Heart left ventricle (tissue), 16 donors: ENCODE data around the gene CHCHD1. TPM values are rescaled to one million over a fixed set of nuclear protein-coding genes. Genes with fewer than 3 reads are reported as not detected.

Source experiments
- ATAC-seq, 4 donors: fragments of 200-7000 bp; cut with Tn5 transposase; one replicate each; pipeline ENCODE4 v1.9.1; 2020 to 2022; ENCODE audit warnings: moderate library complexity in 4 of 4, mild to moderate bottlenecking in 3 of 4, moderate number of reproducible peaks in 1 of 4
- DNase-seq, 5 donors: peaks; one replicate each; pipeline ENCODE4 v3.0.0-alpha.2; 2020
- H3K27ac ChIP-seq, 12 donors: fragments of 200-600 bp; sonication (generic) in 4 of 12; one replicate each; pipeline versions ENCODE4 v1.5.0 to v1.8.0; 2016 to 2022; ENCODE audit warnings: mild to moderate bottlenecking in 2 of 12
- H3K27me3 ChIP-seq, 9 donors: fragments of 200-600 bp; sonication (generic) in 2 of 9; one replicate each; pipeline versions ENCODE4 v1.5.1 to v1.8.0; 2016 to 2022; ENCODE audit warnings: mild to moderate bottlenecking in 3 of 9
- H3K36me3 ChIP-seq, 9 donors: fragments of 200-600 bp; sonication (generic) in 2 of 9; one replicate each; pipeline versions ENCODE4 v1.5.0 to v1.8.0; 2018 to 2022; ENCODE audit warnings: mild to moderate bottlenecking in 2 of 9
- H3K4me1 ChIP-seq, 12 donors: fragments of 200-600 bp; sonication (generic) in 4 of 12; one replicate each; pipeline versions ENCODE4 v1.5.0 to v1.8.0; 2016 to 2022; ENCODE audit warnings: mild to moderate bottlenecking in 3 of 12
- H3K4me3 ChIP-seq, 12 donors: fragments of 200-600 bp; sonication (generic) in 4 of 12; one replicate each; pipeline versions ENCODE4 v1.5.0 to v1.8.0; 2017 to 2022; ENCODE audit warnings: mild to moderate bottlenecking in 9 of 12, moderate library complexity in 4 of 12
- H3K9me3 ChIP-seq, 12 donors: fragments of 200-600 bp; sonication (generic) in 4 of 12; one replicate each; pipeline versions ENCODE4 v1.5.0 to v1.8.0; 2016 to 2022; ENCODE audit warnings: mild to moderate bottlenecking in 1 of 12
- POLR2A ChIP-seq, 2 donors: fragments of 450-650 bp; IDR thresholded peaks; one replicate each; pipeline ENCODE4 v1.6.1; 2017; ENCODE audit warnings: antibody characterized with exemption in 2 of 2, mild to moderate bottlenecking in 2 of 2, moderate library complexity in 2 of 2
- WGBS, 4 donors: extraction: QIAGEN DNeasy Blood & Tissue Kit in 2 of 4; methylation state at CpG; one replicate each; pipeline versions ENCODE4 v1.1.5 to v1.1.7; 2013 to 2018; 5-methylcytosine and 5-hydroxymethylcytosine counted together
- intact Hi-C, 10 donors: fragments of 100-400 bp; cut with DNase I; formaldehyde crosslinking; loops; one replicate each; pipeline versions ENCODE4 v1.11.1 to v1.14.2; 2022
- polyA plus RNA-seq, 2 donors: library from polyadenylated mRNA; stranded (reverse); fragments of 200-250 nt; gene quantifications; one replicate each; pipeline ENCODE4 v1.2.3, GENCODE V29; 2013
- total RNA-seq, 9 donors: library from RNA; depleted of rRNA in 2 of 9; stranded (reverse); fragments of >200 nt in 2 of 9; fragmentation: NEBNext Ultra II Directional in 3 of 9; extraction: Animal tissue kit (Norgen Biotek cat#: 25700) in 3 of 9; gene quantifications; one replicate each; pipeline versions ENCODE4 v1.1.0 to v1.2.4, GENCODE V29; 2016 to 2023
- TF ChIP-seq, protein P1 (sequence below), 12 donors: fragments of 200-600 bp; sonication (generic) in 4 of 12; IDR thresholded peaks; one replicate each; pipeline versions ENCODE4 v1.5.0 to v1.8.0; 2018 to 2022; ENCODE audit warnings: antibody characterized with exemption in 12 of 12, mild to moderate bottlenecking in 5 of 12
- donor health status: ischemic (EF 13 %, LVEDD 7.1; RV severe dilation, severe dysfunction).
- donor health status: healthy with polysubstance abuse.
- donor health status: DM: no; HTN: yes; CAD: no.
- donor health status: DM: no; HTN: no; CAD: no.
- donor health status: ischemic (EF 25% LVEDD 6.9; RV normal size, moderate dysfunction).
- donor health status: ischemic (EF 25% LVEDD 5.7; RV mildly dilated, moderate dysfunction).
- donor health status: healthy.
- donor health status: DM: yes; HTN: yes; CAD: no.
- donor health status: ischemic (EF 35%, LVEDD 5.7; RV mildly dilated, moderate dysfunction).
- donor health status: nonischemic (EF 11% LVEDD 7.7; RV severe dilation, severe dysfunction).
- donor health status: DM: yes; HTN: yes; CAD: no.
- donor health status: PGD.
- donor health status: ischemic (EF 29% LVEDD 5.4; RV normal size, mild dysfunction).
- donor health status: nonischemic (EF 23%, LVEDD 6.1; RV moderate dilation, normal function).

The CHCHD1 gene
- total and polyA plus RNA-seq, 11 donors: 17.3 to 77.9 (median 24.0) TPM

DNA sequence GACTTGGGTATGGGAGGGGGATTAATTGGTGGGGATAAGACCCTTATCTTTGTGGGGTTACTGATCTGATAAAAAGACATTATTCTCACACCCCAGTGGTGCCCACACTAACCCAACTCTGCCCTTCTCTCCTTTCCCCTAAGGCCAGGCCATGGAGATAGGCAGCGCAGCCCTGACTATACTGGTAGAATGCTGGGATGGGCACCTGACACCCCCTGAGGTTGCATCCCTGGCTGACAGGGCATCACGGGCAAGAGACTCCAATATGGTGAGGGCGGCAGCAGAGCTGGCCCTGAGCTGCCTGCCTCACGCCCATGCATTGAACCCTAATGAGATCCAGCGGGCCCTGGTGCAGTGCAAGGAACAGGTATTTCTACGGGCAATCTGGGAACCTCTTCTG lies 16.2 kb downstream of the CHCHD1 start:
- DNase-seq (no peak), ATAC-seq (no peak)
- H3K4me1 ChIP-seq: no peaks in the 10 kb centered on the region
- H3K9me3 ChIP-seq: no peaks in the 10 kb centered on the region
- TF ChIP-seq, protein P1, sequence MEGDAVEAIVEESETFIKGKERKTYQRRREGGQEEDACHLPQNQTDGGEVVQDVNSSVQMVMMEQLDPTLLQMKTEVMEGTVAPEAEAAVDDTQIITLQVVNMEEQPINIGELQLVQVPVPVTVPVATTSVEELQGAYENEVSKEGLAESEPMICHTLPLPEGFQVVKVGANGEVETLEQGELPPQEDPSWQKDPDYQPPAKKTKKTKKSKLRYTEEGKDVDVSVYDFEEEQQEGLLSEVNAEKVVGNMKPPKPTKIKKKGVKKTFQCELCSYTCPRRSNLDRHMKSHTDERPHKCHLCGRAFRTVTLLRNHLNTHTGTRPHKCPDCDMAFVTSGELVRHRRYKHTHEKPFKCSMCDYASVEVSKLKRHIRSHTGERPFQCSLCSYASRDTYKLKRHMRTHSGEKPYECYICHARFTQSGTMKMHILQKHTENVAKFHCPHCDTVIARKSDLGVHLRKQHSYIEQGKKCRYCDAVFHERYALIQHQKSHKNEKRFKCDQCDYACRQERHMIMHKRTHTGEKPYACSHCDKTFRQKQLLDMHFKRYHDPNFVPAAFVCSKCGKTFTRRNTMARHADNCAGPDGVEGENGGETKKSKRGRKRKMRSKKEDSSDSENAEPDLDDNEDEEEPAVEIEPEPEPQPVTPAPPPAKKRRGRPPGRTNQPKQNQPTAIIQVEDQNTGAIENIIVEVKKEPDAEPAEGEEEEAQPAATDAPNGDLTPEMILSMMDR (IDR thresholded peaks at IDR 0.05): no peak
- no peak for TF ChIP-seq POLR2A (IDR thresholded peaks at IDR 0.05)
- no peak overlapping the region for H3K27ac ChIP-seq
- intact Hi-C loops: no loop called here
- no peak overlapping the region for H3K4me3 ChIP-seq
- WGBS, 4 donors: 90 to 100% (median 94%) methylated on average over 2 to 6 of the region's 6 CpGs
- no peaks in the 10 kb centered on the region for H3K27me3 ChIP-seq
- peaks cover 0 to 100% (median 97%) of the 10 kb centered on the region in 9 donors for H3K36me3 ChIP-seq

GRCh38 chr10:73798927-73799560 lies 17.2 kb downstream of the CHCHD1 start:
- H3K36me3 ChIP-seq: peaks cover 3 to 100% (median 97%) of the 10 kb centered on the region in 9 donors
- H3K9me3 ChIP-seq: no peaks in the 10 kb centered on the region
- DNase-seq (no peak), ATAC-seq (peak in 2 of 4 donors; percentile 7 to 13)
- no peak overlapping the region for H3K4me3 ChIP-seq
- H3K27me3 ChIP-seq: no peaks in the 10 kb centered on the region
- no peak overlapping the region for H3K27ac ChIP-seq
- WGBS, 4 donors: 82 to 91% (median 82%) methylated on average over 3 to 10 of the region's 10 CpGs
- TF ChIP-seq POLR2A (IDR thresholded peaks at IDR 0.05): no peak
- TF ChIP-seq, protein P1 (IDR thresholded peaks at IDR 0.05): no peak
- peaks cover 0 to 2% (median 0%) of the 10 kb centered on the region in 12 donors for H3K4me1 ChIP-seq
- intact Hi-C loops: no loop called here

- Histone ChIP-seq H3K36me3 (peaks cover 3 to 100% (median 97%) of the 10 kb centered on the region in 9 donors), H3K9me3 (no peaks in the 10 kb centered on the region), H3K27me3 (no peaks in the 10 kb centered on the region), H3K4me3 (no peak overlapping the region), H3K4me1 (peaks cover 0 to 7% (median 0%) of the 10 kb centered on the region in 12 donors), H3K27ac (no peak overlapping the region)
- peak in 2 of 4 donors; percentile 2 to 3 for ATAC-seq
- no peak for DNase-seq
- WGBS, 4 donors: 72 to 74% (median 73%) methylated on average over 8 to 9 of the region's 9 CpGs
- TF ChIP-seq, protein P1 (IDR thresholded peaks at IDR 0.05): no peak
- no peak for TF ChIP-seq POLR2A (IDR thresholded peaks at IDR 0.05)
- intact Hi-C loops: no loop called here
These were observed 18.2 kb downstream of the CHCHD1 start for GRCh38 chr10:73799899-73800559.

- 79 to 81% (median 80%) methylated on average over 17 to 20 of the region's 20 CpGs for WGBS, 4 donors
- intact Hi-C loops: no loop called here
- TF ChIP-seq, protein P1 (IDR thresholded peaks at IDR 0.05): no peak
- no peak for TF ChIP-seq POLR2A (IDR thresholded peaks at IDR 0.05)
- Histone ChIP-seq H3K27me3 (no peaks in the 10 kb centered on the region), H3K27ac (no peak overlapping the region), H3K4me1 (peaks cover 0 to 7% (median 0%) of the 10 kb centered on the region in 12 donors), H3K4me3 (no peak overlapping the region), H3K9me3 (no peaks in the 10 kb centered on the region), H3K36me3 (peaks cover 3 to 100% (median 97%) of the 10 kb centered on the region in 9 donors)
- DNase-seq (no peak), ATAC-seq (peak in 2 of 4 donors; percentile 4 to 8)
These were observed 18.9 kb downstream of the CHCHD1 start for GRCh38 chr10:73800560-73801252.
